ENCODE measurements around the gene SEPTIN5.

SEPTIN5 gene

GRCh38 chr22:19735665-19736510 lies 21.6 kb downstream of the SEPTIN5 start:
- no peak for DNase-seq

GRCh38 chr22:19737846-19738663 lies 23.8 kb downstream of the SEPTIN5 start:
- DNase-seq, result no peak

GRCh38 chr22:19738664-19739447 lies 24.6 kb downstream of the SEPTIN5 start:
- no peak for DNase-seq

GRCh38 chr22:19739448-19739895 lies 25.2 kb downstream of the SEPTIN5 start:
- no peak for DNase-seq

- DNase-seq, result no peak
These were observed 25.7 kb downstream of the SEPTIN5 start for GRCh38 chr22:19739911-19740449.

GRCh38 chr22:19740586-19740985 lies 26.3 kb downstream of the SEPTIN5 start:
- DNase-seq, result no peak

GRCh38 chr22:19741053-19741452 lies 26.8 kb downstream of the SEPTIN5 start:
- DNase-seq, result no peak

GRCh38 chr22:19742160-19743066 lies 28.1 kb downstream of the SEPTIN5 start:
- peak; percentile 47 for DNase-seq

GRCh38 chr22:19743081-19743480 lies 28.8 kb downstream of the SEPTIN5 start:
- DNase-seq, result no peak

- no peak for DNase-seq
These were observed 29.3 kb downstream of the SEPTIN5 start for GRCh38 chr22:19743651-19744050.

- DNase-seq, result no peak
These were observed 30.2 kb downstream of the SEPTIN5 start for GRCh38 chr22:19744350-19745006.

GRCh38 chr22:19745155-19746101 lies 31.1 kb downstream of the SEPTIN5 start:
- DNase-seq, result no peak

- no peak for DNase-seq
These were observed 32.4 kb downstream of the SEPTIN5 start for GRCh38 chr22:19746726-19747125.

- no peak for DNase-seq
These were observed 33.2 kb downstream of the SEPTIN5 start for GRCh38 chr22:19747551-19747950.

- DNase-seq, result no peak
These were observed 33.8 kb downstream of the SEPTIN5 start for GRCh38 chr22:19748139-19748538.

GRCh38 chr22:19748991-19749664 lies 34.8 kb downstream of the SEPTIN5 start:
- no peak for DNase-seq

GRCh38 chr22:19749876-19750275 lies 35.6 kb downstream of the SEPTIN5 start:
- no peak for DNase-seq

- DNase-seq, result no peak
These were observed 36.5 kb downstream of the SEPTIN5 start for GRCh38 chr22:19750507-19751490.

Measured in COR-L47 (cell line).